ENCODE data around the gene FMN1.
A peak's percentile ranks its signal among the peaks of the same experiment; 100 is the strongest.

Gene FMN1

DNA sequence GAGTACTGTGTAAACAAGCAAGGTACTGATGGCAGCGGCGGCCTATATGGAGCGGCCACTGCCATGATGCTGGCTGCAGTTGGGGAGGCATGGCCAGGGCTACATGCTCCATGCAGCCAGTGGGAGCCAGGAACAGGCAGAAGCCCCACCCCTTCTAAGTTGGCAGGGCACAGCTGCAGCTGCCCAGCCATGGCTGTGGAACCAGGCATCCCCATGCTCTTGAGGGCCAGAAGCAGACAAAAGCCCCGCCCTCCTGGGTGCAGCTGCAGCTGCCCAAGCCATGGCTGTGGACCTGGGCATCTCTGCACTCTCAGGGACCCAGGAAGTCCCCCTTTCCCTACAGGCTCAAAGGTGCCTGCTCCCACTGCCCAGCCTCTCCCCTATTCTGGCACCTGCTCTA is 150.9 kb downstream of the FMN1 start:
- TF ChIP-seq, protein P1, sequence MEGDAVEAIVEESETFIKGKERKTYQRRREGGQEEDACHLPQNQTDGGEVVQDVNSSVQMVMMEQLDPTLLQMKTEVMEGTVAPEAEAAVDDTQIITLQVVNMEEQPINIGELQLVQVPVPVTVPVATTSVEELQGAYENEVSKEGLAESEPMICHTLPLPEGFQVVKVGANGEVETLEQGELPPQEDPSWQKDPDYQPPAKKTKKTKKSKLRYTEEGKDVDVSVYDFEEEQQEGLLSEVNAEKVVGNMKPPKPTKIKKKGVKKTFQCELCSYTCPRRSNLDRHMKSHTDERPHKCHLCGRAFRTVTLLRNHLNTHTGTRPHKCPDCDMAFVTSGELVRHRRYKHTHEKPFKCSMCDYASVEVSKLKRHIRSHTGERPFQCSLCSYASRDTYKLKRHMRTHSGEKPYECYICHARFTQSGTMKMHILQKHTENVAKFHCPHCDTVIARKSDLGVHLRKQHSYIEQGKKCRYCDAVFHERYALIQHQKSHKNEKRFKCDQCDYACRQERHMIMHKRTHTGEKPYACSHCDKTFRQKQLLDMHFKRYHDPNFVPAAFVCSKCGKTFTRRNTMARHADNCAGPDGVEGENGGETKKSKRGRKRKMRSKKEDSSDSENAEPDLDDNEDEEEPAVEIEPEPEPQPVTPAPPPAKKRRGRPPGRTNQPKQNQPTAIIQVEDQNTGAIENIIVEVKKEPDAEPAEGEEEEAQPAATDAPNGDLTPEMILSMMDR (IDR thresholded peaks at IDR 0.05; ENCODE audit: unreplicated experiment in 3 of 3), result no peak
- Mint-ChIP-seq H3K27me3 (ENCODE audit: low read depth) (no peaks in the 10 kb centered on the region), H3K4me1 (peaks cover 13% of the 10 kb centered on the region), H3K27ac (no peak overlapping the region), H3K36me3 (ENCODE audit: low read depth) (peaks cover 38% of the 10 kb centered on the region), H3K9me3 (peaks cover 37% of the 10 kb centered on the region), H3K4me3 (no peak overlapping the region)

DNA sequence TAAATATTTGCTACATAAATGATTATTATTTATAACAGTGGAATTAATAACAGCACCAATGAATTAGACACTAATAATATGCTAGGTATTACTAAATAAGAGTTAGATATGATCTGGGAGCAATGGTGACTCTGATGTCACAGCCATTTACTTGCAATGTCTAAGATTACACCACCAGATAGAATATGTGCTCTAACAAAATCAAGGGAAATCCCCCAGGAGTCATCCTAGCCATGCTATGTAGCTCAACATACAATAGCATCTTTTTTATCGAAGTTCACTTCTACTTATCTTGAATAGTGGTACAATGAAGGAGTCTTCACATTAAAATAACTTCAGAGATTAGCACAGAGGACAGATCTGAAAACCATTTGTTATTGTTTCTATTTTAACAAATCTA is 154.0 kb downstream of the FMN1 start:
- Mint-ChIP-seq H3K4me3 (no peak overlapping the region), H3K36me3 (ENCODE audit: low read depth) (peaks cover 20% of the 10 kb centered on the region), H3K27ac (no peak overlapping the region), H3K9me3 (peaks cover 21% of the 10 kb centered on the region), H3K4me1 (peaks cover 10% of the 10 kb centered on the region), H3K27me3 (ENCODE audit: low read depth) (no peaks in the 10 kb centered on the region)
- TF ChIP-seq, protein P1 (IDR thresholded peaks at IDR 0.05; ENCODE audit: unreplicated experiment in 3 of 3), result no peak

DNA sequence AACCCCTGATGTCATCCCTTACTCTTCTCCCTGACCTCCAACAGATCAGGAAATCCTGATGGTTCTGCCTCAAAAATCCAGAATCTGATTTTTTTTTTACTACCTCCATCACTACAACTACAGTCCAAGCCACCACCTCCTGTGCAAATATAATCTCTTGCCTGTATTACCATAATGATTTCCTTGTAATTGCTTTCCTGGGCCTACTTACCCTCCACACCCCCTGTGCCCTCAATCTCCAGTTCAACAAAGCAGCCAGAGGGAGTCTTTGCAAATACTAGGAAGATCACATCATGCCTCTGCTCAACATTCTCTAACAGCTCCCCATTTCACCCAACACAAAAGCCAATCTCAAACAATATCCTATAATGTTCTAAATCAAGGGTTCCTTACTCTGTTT is 159.9 kb downstream of the FMN1 start:
- Mint-ChIP-seq H3K36me3 (ENCODE audit: low read depth) (peaks cover 11% of the 10 kb centered on the region), H3K4me1 (peaks cover 8% of the 10 kb centered on the region), H3K27me3 (ENCODE audit: low read depth) (no peaks in the 10 kb centered on the region), H3K4me3 (no peak overlapping the region), H3K27ac (no peak overlapping the region), H3K9me3 (peaks cover 3% of the 10 kb centered on the region)
- TF ChIP-seq, protein P1 (IDR thresholded peaks at IDR 0.05; ENCODE audit: unreplicated experiment in 3 of 3), result no peak

DNA sequence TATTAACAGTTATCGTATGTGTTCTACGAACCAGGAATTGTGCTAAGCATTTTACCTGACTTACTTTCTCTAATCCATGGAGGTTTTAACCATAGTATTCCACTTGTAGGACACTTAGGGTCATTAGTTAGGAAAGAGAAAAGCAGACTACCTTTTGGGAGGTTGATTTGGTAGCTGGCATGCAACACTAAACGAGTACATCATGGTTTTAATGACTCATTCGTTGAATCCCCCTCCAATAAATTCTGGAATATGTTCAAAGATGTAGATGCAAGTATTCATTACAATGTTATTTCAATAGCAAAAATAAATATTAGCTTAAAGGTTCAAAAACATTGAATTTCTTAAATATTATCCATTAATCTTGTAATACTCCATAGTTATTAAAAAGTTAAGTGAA is 162.5 kb downstream of the FMN1 start:
- Mint-ChIP-seq H3K4me3 (no peak overlapping the region), H3K4me1 (peaks cover 32% of the 10 kb centered on the region), H3K27ac (no peak overlapping the region), H3K9me3 (peaks cover 3% of the 10 kb centered on the region), H3K36me3 (ENCODE audit: low read depth) (peaks cover 14% of the 10 kb centered on the region), H3K27me3 (ENCODE audit: low read depth) (no peaks in the 10 kb centered on the region)
- TF ChIP-seq, protein P1 (IDR thresholded peaks at IDR 0.05; ENCODE audit: unreplicated experiment in 3 of 3), result no peak

DNA sequence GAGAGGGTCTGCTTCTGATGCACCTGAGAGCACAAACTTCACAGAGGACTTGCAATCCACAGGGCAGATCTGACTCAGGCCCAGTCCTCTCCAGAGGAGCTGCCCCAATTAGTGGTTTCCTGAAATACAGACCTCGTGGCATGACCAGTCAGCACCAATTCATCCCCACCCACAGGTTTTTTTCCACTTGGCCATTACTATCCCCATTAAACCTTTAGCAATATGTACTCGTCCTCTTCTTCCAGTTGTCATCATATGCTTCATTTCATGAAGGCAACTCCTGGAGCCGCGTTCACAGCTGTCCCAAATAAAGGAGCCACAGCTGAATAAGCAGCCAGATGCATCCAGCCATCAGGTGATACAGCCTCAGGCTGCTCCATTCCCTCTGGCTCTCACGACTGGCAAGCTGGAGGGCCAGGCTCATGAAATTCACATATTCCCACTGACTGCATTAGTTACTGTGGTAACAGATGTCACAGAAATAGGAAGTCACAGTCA is 163.1 kb downstream of the FMN1 start:
- peak overlapping the region in 1 of 3 experiments; percentile 25 for H3K4me3 Mint-ChIP-seq
- peak overlapping the region; percentile 26 to 41 (median 31) for H3K27ac Mint-ChIP-seq
- peaks cover 3% of the 10 kb centered on the region for H3K9me3 Mint-ChIP-seq
- TF ChIP-seq, protein P1 (IDR thresholded peaks at IDR 0.05; ENCODE audit: unreplicated experiment in 3 of 3), result no peak
- no peaks in the 10 kb centered on the region for H3K27me3 Mint-ChIP-seq (ENCODE audit: low read depth)
- H3K4me1 Mint-ChIP-seq, result peaks cover 38% of the 10 kb centered on the region
- peaks cover 14% of the 10 kb centered on the region for H3K36me3 Mint-ChIP-seq (ENCODE audit: low read depth)

DNA sequence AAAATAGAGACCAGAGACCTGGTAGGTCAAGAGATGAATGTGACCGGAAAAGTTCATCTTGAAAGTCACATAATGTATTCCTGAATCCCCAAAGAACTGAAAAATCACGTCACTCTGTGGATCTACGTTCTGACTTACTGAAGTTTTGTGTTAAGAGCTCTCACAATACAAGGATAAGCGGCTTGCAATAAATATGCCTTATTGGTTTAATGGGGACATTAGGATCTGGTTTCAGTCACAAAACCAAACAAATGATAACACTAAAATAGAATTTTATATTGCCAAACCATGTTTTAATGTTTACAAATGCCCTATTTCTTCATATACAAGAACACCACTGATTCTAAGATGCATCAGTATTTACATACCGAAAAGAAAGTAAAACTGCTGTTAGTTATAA is 164.2 kb downstream of the FMN1 start:
- Mint-ChIP-seq H3K4me1 (peaks cover 48% of the 10 kb centered on the region), H3K27me3 (ENCODE audit: low read depth) (no peaks in the 10 kb centered on the region), H3K4me3 (no peak overlapping the region), H3K27ac (no peak overlapping the region), H3K36me3 (ENCODE audit: low read depth) (peaks cover 14% of the 10 kb centered on the region), H3K9me3 (peaks cover 3% of the 10 kb centered on the region)
- TF ChIP-seq, protein P1 (IDR thresholded peaks at IDR 0.05; ENCODE audit: unreplicated experiment in 3 of 3), result no peak

Measured in nephron (organoid).